ENCODE measurements around the gene EFCAB14.
"Not testable (repeated sequence)": the region's sequence is repeated elsewhere in the genome, so short reads cannot be mapped to it uniquely, and the experiment has no call there.

The EFCAB14 gene

DNA sequence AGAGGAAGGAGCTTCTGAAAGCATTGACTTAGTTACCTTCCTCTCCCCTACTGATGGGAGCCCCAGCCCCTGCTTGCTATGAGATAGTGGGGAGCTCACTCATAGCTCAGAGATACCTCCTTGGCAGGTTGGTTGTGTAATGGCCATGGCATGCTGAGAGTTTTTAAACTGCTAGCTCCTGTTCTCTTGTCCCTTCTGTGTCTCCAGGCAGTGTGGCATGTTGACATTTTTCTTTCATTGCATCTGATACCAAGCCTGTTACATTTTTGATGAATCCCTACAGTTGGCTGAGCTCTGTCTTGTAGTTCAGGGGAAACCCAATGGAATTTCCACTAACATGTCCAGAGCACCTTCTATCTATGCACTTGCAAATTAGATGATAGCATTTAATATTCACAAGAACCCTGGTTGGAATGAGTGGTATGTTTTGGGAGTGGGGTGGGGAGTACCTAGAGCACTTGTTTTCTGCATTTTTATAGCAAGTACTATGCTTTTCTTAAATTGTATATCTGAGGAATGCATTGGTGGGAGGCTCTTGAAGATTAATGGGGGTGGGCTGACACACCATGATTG lies 39.1 kb upstream of the EFCAB14 start:
- TF ChIP-seq, protein P1, sequence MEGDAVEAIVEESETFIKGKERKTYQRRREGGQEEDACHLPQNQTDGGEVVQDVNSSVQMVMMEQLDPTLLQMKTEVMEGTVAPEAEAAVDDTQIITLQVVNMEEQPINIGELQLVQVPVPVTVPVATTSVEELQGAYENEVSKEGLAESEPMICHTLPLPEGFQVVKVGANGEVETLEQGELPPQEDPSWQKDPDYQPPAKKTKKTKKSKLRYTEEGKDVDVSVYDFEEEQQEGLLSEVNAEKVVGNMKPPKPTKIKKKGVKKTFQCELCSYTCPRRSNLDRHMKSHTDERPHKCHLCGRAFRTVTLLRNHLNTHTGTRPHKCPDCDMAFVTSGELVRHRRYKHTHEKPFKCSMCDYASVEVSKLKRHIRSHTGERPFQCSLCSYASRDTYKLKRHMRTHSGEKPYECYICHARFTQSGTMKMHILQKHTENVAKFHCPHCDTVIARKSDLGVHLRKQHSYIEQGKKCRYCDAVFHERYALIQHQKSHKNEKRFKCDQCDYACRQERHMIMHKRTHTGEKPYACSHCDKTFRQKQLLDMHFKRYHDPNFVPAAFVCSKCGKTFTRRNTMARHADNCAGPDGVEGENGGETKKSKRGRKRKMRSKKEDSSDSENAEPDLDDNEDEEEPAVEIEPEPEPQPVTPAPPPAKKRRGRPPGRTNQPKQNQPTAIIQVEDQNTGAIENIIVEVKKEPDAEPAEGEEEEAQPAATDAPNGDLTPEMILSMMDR (IDR thresholded peaks at IDR 0.05; ENCODE audit: extremely low read depth, missing control alignments): no peak
- DNase-seq (ENCODE audit: low spot score): no peak

DNA sequence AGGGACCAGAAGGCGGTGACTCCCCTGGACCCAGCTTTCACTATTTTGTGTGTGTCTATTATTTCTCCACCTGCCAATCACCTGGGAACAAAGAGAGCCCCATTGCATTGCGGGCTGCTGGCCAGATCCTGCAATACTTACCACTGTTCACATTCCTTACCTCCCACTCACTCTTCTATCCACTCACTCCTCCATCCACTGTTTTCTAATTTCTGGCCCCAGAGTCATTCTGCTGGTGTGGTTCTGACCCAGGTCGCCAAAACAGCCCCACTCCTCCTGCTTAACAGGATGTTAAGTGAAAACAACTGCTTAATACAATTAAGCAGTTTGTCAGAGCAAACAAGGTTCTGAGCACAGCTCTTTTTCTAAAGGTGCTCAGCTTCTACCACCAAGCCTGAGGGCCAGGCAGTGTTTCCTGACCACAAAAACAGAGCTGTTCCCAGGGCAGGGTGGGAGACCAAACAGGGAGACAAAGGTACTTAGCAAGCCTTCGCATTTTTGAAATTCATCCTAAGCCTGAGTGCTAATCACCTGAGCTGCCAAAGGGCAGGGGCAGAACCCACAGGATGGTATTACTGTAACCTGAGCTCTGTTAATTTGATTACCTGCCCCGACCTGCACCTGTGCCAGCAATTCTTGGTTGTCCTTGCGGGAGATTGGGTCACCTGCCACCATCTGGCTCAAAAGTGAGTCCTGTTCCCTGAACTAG lies 38.5 kb upstream of the EFCAB14 start:
- no peak for DNase-seq (ENCODE audit: low spot score)
- TF ChIP-seq, protein P1 (IDR thresholded peaks at IDR 0.05; ENCODE audit: extremely low read depth, missing control alignments): no peak

DNA sequence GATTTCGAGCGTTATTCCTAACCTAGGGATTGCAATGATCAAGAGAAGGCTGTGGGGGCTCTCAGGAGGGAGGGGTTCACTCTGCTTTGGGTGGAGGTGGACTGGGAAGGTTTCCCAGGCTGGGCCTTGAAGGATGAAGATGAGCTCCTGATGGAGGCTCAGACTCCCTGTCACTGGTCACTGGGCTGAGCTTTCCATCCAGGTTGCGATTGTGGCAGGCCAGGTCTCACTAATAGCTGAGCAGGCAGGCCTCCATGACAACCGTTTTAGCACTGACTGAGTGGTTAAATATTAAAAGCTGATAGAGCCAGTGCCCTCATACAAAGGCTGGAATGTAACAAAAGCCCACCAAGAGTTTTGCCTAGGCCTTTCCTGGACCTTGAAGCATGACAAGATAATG lies 36.2 kb upstream of the EFCAB14 start:
- TF ChIP-seq, protein P1 (IDR thresholded peaks at IDR 0.05; ENCODE audit: extremely low read depth, missing control alignments): no peak
- no peak for DNase-seq (ENCODE audit: low spot score)

DNA sequence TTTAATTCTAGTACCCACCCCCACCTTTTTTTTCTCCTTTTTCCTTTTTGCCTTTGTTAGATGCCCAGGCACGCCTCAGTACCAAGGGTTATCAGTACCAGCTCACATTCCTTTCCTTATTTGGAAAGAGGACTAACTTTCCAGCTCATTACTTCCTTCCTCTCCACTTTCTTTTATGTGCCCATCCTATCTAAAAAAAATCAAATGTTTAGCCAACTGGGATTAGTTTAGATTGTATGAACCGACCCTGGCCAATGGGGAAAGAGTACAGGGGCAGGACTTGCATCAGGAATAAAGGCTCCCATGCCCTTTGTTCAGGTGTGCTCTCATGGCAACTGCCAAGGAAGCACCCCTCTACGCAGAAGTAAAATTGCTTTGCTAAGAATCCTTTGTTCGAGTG lies 35.8 kb upstream of the EFCAB14 start:
- not testable (repeated sequence) for DNase-seq (ENCODE audit: low spot score)

DNA sequence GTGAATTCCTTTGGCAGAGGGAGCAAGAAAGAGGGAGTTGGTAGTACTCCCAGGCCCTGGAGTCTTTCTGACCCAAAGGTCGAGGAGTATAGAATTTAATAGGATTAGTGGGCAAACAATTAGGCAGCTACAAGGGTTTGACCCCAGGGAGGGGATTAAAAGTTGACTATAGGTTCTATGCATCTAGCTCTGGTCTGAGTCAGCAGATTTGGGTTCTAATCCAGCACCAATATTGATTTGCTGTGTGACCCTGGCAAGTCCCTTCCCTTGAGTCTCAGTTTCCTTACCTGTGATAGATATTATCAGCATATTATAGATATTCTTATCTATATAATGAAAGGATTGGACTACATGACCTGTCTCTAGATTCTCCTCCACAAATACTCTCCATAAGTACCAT lies 35.1 kb upstream of the EFCAB14 start:
- TF ChIP-seq, protein P1 (IDR thresholded peaks at IDR 0.05; ENCODE audit: extremely low read depth, missing control alignments): no peak
- no peak for DNase-seq (ENCODE audit: low spot score)

DNA sequence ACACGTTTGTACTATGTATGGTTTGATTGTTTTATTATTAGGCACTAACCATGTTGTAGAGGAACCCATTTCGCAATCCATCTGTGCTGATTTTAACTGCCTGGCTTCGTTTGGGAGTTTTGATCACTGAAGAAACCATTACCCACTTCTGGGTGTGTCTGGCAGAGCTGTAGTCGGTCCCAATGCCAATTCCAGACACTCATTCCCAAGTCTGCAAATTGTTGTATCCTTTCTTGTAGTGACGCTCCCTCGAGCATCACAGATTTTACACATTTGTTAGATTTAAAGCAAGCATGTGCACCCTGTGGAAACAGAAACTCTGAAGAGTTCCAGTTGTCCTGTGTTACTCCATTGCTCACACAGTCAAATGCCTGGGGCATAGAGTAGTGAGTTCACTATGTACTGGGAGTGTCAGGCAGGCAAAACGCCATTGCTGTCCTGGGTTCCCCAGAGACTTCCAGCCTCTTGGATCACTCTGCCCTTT lies 31.0 kb upstream of the EFCAB14 start:
- DNase-seq (ENCODE audit: low spot score): no peak
- TF ChIP-seq, protein P1 (IDR thresholded peaks at IDR 0.05; ENCODE audit: extremely low read depth, missing control alignments): no peak

DNA sequence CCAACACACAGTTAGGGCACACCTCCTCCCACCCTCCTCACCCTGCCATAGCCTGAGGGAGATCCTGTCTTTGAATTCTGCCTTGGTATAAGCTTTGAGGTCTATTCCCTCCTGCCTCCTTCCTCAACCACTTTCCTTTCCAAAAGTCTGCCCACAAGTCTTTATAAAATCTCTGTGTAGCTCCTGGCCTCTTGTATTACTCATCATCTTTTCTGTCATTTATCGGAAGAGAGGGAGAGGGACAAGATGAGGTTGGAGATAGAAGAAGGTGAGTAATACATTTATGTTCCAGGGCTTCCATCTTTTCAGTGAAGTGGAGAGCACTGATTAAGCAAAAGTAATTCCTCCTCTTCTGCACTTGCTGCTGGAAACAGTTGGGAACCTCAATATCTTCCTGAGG lies 30.5 kb upstream of the EFCAB14 start:
- DNase-seq (ENCODE audit: low spot score): no peak
- TF ChIP-seq, protein P1 (IDR thresholded peaks at IDR 0.05; ENCODE audit: extremely low read depth, missing control alignments): no peak

Data from GM20000 (cell line).